Stimulated activated CD4-positive, alpha-beta T cell treated with anti-CD3 and anti-CD28 coated beads, Interleukin-12 subunit alpha, Interleukin-12 subunit beta, amount 100 ng/mL, for 48 hours (primary cell): ENCODE results near the gene ZKSCAN3.
A peak's percentile ranks its signal among the peaks of the same experiment; 100 is the strongest.
"Not testable (repeated sequence)": the region's sequence is repeated elsewhere in the genome, so short reads cannot be mapped to it uniquely, and the experiment has no call there.

Source experiments
- DNase-seq, 3 donors: peaks; one replicate each; pipeline ENCODE4 v3.0.0-alpha.2; 2020; ENCODE audit warnings: low read depth in 2 of 3, low spot score in 1 of 3

The ZKSCAN3 gene

DNA sequence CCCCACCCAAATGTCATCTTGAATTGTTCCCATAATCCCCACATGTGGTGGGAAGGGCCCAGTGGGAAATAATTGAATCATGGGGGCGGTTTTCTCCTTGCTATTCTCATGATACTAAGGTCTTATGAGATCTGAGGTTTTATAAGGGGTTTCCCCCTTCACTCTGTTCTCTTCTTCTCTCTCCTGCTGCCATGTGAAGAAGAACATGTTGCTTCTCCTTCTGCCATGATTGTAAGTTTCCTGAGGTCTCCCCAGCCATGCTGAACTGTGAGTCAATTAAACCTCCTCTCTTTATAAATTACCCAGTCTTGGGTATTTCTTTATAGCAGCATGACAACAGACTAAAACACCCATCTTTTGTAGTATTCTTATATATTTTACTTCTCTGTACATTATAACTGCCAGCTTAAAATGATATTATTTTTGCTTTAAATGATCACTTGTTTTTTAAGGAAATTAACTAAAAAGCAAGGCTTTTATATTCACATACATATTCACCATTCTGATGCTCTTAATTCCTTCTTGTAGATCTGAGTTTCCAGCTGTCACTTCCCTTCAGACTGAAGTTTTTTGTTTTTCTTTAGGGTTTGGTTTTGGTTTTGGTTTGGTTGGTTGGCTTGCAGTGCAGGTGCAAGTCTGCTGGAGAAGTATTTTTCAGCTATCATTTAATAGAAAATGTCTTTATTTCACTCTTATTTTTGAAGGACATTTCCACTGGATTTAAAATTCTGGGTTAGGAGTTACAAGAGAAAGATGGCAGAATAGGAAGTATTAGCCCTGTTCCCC, 9.2 kb upstream of the ZKSCAN3 start:
- DNase-seq: no peak

DNA sequence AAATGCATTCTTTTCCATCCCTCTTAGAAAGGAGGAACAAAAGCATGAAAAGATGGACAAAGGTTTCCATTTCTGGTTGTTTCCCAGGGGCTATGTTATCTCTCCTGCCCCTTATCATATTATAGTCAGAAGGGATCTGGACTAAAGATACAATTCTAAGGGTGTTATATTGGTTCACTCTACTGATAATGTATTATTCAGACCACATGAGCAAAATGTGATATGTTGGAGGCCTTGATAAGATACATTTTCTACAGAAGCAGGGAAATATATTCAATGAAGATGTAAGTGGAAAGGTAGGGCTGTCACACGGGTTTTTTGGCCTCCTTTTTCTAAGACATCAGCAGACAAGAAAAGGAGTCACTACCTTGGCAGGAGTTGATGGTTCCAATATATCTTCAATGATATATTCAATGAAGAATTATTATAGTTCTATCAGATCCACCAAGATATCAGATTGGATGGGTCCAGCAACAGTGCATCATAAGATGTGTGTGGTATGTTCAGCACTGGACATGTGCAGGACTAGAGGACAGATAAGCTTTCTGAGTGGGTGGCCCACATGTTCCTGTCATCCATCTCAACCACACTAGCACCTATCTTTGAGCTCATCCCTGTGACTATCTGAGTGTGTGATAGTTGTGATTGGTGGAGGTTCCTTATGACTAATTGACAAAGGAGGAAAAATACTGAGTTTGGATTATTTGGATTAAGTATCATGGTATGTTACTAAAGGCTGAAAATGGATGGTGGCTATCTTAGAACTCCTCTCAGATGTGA, 5.7 kb upstream of the ZKSCAN3 start:
- DNase-seq: no peak

DNA sequence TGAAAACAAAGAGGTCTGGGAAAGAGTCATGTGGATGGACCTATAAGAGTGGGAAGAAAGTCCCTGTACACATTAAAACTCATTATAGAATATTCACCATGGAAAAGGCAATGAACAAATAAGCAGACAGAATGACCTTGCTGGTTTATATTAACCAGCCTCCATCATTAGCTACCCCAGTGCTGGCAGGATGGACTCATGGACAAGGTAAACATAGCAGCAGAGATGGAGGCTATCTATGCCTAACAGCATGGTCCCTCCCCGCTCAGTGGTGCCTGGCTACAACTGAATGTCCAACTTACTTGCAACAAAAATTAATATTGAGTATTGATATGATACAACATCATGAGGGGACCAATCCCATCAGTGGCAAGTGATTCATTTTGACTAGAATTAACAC, 4.5 kb upstream of the ZKSCAN3 start:
- DNase-seq: no peak

DNA sequence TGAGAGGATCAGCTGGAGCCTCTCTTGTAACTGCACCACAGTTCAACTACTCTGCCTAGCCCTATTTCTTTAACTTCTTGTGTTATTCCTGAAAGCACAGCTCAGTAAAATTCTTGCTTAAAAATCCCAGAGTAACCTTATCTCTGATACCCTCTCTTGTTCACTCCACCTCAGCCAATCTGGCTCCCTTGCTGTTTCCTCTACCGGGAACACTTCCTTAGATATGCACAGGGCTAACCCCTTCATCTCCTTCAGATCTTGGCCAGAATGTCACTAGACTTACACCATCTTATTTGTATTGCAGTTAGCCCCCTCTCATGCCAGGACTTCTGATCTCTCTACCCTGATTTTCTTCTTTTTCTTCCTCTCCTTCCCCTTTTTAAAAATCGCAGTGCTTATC, 2.6 kb upstream of the ZKSCAN3 start:
- no peak for DNase-seq

DNA sequence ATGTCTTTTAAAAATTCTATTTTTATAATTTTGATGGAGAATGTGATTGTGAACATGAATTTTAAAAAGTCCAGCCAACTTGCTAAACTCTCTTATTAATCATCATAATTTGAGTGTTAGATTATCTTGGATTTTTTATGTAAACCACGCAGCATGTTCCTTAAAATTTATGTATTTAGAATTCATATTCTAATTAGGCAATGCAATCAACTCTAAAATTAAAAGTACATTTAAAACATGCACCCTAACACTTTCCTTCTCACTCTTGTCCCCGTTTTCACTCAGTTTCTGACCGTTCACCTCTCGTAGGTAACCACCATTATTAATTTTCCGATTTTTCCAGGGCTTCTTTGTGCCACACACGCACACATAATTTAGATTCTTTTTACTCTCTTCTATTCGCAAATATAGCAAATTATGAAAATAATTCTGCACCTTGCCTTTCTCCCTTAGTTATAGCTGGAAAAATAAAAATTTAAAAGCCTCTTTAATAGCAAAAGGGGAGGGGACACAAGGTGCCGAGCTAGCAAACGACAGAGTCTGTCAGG, 329 bp upstream of the ZKSCAN3 start:
- no peak for DNase-seq

DNA sequence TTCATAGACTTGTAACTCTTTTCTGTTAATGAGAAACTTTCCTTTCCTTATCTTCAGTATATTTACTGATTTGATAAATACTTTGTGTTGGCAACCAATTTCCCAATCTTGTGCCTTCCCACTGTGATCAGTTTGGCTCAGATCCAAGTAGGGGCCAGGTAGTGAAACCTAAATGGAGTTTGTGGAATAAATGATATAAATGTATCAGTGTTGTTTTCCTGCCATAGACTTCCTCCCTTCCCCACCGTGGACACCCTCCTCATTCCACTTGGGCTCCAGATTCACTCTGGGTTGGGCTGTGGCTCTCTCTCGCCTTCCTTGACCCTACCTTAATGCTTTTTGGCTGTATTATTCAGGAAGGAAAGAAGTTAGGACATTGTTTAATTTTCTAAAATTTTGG, 1.3 kb downstream of the ZKSCAN3 start:
- no peak for DNase-seq

DNA sequence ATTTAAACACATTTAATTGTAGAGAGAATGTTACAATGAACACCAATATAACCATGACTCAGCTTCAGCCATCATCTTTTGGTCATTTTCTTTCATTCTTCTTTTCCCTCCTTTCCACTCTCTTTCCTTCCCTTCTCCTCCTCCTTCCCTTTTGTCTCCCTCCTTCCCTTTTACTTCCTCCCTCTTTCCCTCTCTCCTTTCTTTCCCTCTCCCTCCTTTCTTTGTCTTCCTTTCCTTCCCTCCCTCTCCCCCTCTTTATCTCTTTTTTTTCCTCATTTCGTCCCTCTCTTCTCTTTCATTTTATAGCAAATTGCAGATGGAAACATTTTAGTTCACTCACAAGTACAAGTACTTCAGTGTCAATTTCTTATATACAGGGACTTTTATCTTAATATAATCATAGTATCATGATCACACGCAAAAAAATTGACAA, 1.8 kb downstream of the ZKSCAN3 start:
- no peak for DNase-seq

DNA sequence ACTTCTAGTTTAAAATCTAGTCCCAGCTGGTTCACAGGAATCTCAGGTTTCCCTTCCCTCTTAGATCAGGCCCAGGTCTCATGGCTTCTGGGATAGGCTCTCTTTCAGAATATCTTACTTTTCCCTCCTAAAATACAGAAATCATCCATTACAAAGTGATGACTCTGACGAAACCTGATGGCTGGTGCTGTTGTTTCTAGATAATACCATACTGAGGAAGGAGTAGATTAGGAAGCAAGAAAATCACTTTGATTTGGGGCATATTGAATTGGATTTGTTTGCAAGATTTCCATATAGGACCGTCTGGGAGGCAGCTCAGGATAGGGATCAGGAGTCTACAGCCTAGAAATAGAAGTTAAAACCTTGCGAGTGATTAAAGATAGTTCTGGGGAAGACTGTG, 3.6 kb downstream of the ZKSCAN3 start:
- no peak for DNase-seq

DNA sequence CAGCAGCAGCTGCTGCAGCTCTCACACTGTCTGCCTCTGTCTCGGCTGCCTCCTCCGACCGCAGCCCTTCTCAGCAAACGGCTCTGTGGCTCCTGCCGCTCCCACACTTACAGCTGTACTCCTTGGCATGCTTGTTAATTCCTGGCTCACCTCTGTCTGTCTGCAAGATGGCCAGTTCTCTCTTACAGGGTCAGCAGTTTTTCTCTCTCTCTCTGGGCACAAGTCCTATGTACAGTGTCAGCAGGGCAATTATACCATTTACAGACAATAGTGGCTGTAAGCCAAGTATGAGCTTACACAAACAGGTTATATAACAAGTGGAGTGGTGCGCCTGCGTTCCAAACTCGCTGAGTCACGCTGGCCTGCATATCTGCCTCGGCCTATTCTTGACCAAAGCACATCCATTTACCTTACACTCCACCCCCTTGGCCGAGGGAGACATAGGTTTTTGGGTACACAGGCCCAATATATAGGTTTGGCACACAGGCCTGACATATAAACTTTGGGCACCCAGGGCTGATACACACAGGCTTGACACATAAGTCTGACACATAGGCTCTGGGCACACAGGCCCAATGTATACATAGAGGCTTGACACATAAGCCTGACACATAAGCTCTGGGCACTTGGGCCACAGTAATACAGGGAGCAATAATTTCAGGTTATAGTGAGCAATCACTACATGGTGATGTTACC, 4.4 kb downstream of the ZKSCAN3 start:
- DNase-seq: no peak

DNA sequence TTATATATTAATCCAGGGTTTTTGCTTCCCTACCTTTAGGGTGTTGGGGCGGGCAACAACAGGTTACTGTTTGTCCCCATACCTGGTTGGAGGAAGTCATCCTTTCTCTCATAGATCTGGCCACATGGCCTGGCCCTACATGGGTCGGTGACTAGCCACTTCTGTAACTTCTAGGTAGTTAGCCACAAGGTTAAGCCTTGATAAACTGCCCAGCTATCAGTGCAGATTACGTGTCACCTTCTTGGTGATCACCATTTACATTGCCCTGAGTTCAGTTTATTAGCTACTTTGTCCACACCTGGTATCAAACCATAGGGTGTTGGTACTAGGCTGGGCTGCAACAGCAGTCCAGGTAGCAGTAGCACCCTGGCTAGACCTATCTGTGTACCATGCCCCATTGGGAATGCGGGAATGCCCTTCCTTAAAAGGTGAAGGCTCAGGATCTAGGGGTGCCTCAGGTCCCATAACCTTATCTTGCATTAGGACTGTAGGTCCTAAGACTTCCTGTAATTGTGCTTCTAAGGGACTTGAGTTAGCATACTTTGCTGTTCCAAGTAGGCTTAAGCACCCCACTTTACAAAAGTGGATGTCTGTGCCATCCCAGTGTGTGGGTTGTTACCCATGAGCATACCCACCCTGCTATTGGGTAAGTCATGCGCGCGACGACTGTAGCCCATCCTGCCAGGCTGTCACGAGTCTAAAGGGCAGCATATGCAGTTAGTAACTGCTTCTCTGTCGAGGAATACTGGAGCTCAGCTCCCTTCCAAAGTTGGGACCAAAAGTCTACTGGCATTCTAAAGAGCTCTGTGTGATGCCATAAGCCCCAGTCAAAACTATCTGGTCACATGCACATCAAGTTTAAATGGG, 5.2 kb downstream of the ZKSCAN3 start:
- DNase-seq: no peak

DNA sequence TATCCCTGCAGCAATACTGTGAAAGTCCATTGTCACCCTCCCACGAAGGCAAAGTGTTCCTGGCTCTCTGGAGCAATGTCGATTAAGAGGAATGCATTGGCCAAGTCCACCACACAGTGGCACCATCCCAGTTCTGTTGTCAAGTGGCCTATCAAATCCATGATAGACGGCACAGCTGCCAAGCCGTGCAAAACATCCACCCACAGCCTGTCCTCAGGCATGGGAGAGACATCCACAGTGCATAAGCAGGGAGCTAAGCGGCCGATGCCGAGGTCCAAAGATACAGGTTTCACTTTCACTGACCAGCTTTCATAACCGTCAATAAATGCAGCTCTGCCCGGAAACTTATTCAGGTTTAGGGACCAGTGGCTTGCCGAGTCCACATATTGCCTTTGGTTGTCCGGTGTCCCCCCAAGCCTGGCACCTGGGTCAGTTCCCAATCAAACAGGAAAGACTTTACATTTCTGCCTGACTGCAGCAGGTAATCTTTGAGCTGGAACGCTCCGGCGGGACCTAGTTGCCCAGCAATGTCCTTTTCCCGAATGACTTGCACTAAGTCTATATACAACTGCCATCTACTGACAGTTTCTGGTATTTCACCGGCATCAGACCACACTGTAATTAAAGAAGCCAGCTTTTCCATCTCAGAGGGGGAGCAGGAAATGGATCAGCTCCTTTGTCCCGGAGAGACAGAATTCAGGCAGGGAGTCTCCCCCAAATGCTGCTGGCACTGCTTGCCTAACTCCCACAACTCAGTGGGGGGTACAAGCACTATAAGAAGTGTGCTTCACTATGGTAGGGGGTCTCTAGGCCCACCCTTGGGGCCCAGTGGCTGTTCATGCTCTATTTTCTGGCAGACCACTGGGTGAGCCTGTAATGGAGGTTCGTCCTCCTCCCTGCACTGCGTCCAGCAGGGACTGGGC, 6.3 kb downstream of the ZKSCAN3 start:
- DNase-seq: peak in 2 of 3 donors; percentile 34 to 87

DNA sequence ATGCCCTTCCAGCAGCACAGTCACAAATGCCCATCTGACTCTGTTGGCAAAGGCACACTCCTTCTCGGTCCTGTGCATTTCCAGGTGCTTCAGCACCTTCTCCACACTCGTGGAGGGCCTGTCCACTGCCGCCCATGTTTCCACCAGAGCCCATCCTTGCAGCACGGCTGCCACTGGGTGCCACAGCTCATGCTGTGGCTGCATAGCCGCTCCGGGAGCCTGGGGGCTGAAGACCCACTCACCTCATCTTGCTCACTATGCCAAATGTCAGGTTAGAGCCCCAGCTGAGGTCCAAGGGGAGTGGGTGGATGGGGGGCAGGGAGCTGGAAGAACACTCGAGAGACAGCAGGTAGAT, 6.9 kb downstream of the ZKSCAN3 start:
- DNase-seq: no peak

DNA sequence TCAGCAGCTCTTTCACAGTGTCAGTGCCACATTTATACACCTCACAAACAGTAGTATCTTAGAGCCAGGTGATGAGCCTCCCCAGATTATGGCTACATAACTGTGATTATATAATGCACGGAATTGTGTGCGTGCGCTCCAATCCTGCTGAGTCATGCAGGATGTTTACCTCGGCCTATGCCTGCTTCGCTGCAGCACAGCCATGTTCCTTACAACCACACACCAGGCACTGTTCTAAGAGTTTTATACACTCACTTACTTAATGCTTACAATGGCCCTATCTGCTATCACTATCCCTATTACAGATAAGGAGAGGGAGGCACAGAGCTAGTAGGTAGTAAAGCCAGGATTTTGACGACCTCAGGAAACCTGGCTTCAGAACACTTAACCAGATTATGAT, 7.3 kb downstream of the ZKSCAN3 start:
- DNase-seq: no peak

DNA sequence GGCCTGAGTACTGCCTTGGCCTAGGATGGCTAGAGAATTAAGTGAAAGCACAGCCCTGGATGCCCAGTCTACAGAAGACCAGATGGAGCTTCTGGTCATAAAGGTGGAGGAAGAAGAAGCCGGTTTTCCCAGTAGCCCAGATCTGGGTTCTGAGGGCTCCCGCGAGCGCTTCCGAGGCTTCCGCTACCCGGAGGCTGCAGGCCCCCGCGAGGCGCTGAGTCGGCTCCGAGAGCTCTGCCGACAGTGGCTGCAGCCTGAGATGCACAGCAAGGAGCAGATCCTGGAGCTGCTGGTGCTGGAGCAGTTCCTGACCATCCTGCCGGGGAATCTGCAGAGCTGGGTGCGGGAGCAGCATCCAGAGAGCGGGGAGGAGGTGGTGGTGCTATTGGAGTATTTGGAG, 9.8 kb downstream of the ZKSCAN3 start:
- not testable (repeated sequence) for DNase-seq

DNA sequence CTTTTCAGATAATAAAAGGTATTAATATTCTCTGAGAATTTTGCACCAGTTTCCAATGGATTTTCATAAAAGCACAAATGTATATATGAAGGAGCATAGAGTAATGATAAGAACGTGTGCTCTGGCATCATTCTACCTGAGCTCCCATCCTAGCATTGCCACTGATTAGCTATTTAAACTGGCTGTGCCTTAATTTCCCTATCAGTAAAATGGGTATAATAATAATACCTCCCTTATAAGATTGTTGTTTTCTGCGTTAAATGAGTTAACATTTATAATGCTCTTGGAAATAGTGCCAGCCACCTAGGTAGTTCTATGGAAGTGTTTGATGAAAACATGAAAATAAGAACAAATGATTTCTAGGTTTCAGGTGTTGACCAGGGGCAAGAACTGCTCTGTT, 11.2 kb downstream of the ZKSCAN3 start:
- no peak for DNase-seq

DNA sequence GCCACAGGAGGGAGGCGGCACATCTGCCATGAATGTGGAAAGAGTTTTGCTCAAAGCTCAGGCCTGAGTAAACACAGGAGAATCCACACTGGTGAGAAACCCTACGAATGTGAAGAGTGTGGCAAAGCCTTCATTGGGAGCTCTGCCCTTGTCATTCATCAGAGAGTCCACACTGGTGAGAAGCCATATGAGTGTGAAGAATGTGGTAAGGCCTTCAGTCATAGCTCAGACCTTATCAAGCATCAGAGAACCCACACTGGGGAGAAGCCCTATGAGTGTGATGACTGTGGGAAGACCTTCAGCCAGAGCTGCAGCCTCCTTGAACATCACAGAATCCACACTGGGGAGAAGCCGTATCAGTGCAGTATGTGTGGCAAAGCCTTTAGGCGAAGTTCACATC, 15.8 kb downstream of the ZKSCAN3 start:
- not testable (repeated sequence) for DNase-seq

DNA sequence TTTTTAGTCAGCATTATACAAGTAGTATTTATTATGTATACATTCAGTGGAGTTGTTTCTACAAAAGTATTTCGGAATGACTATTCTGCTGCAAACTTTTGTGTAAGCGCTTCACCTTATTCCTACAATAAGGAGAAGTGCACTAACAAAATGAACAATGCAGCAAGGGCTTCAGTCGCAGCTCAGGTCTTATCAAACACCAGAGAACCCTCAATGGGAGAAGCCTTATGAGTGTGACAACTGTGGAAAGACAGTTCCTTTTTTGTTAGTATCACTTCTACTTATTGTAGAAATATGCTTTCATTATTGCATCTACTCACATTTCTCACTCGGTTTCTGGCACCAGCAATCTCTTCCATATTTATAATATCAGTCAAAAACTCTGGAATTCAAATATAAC, 18.8 kb downstream of the ZKSCAN3 start:
- no peak for DNase-seq

DNA sequence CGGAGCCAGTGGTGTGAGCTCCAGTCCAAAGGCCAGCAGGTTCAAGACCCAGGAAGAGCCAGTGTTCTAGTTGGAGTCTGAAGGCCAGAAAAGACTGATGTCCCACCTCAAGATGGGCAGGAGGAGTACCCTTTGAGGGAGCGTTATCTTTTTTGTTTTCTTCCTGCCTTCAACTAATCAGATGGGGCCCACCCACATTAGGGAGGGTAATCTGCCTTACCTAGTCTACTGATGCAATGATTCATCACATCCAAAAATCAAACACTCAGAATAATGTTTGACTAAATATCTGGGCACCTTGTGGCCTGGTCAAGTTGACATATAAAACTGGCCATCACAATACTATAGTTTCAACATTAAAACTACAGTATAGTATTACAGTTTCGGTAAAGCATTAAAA, 19.7 kb downstream of the ZKSCAN3 start:
- no peak for DNase-seq

DNA sequence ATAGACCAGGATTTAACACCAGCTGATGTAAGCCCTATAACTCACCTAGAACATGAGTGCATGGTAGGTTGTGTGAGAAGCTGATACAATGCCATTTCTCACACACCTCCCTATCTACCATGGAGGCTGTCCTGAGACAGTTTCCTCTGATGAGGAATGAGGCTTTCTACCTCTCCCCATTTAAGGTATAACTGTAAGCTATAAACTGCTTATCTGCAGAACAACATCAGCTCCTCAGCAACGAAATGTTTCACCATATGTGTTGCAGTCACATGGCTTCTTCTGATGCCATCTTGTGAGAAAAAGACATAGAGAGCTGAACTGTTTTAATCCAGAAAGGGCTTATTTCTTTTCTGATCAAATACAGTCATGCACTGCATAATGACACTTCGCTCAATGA, 20.7 kb downstream of the ZKSCAN3 start:
- no peak for DNase-seq

DNA sequence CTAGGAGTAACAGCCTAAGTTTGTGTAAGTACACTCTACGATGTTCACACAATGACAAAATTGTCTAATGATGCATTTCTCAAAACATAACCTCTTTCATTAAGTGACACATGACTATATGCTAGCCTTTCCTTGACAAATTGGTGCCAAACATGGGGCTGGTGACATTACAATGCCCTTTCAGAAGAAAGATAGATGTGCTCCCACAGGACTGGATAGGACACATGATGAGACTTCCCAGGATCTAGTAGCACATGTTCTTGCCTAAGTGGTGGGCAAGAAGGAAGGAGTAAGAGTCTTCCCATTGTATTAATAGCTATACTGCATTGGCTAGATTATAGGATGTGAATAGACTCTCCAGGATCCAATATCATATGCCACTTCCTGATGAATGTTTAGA, 21.5 kb downstream of the ZKSCAN3 start:
- no peak for DNase-seq
